MCF 10A (cell line): ENCODE data around the gene CAMTA1. TPM values are rescaled to one million over a fixed set of nuclear protein-coding genes. Genes with fewer than 3 reads are reported as not detected.

Experiments
- BruUV-seq: library from RNA; stranded (reverse); fragments of 400-500 nt; replicated peaks from 2 replicates; lab custom pipeline; 2021; lab: Mats Ljungman, UMichigan
- CTCF ChIA-PET: fragments of 300-600 bp; sonication (Branson Sonifier 250); formaldehyde crosslinking; extraction: SDS; loops from one replicate; lab custom pipeline; 2021; ENCODE audit warnings: antibody characterized with exemption, inconsistent platforms; lab: Yijun Ruan, JAX
- POLR2A ChIA-PET: fragments of 300-600, 350-650 bp; sonication (Branson Sonifier 250); formaldehyde crosslinking; extraction: SDS; loops from one replicate; lab custom pipeline; 2020; ENCODE audit warnings: antibody characterized with exemption, inconsistent platforms; lab: Yijun Ruan, JAX
- DNase-seq: peaks from one replicate; pipeline ENCODE4 v3.0.0-alpha.2; 2018; ENCODE audit not compliant: unreplicated experiment
- H3K27ac Mint-ChIP-seq: one replicate; pipeline ENCODE4 v1.8.0; 2022; ENCODE audit warnings: mild to moderate bottlenecking, low read depth, mixed read lengths; ENCODE audit not compliant: unreplicated experiment
- H3K27me3 Mint-ChIP-seq: one replicate; pipeline ENCODE4 v1.8.0; 2022; ENCODE audit warnings: mixed read lengths; ENCODE audit not compliant: insufficient read depth, unreplicated experiment
- H3K36me3 Mint-ChIP-seq: one replicate; pipeline ENCODE4 v1.8.0; 2022; ENCODE audit warnings: mild to moderate bottlenecking, moderate library complexity, mixed read lengths; ENCODE audit not compliant: insufficient read depth, unreplicated experiment
- H3K4me1 Mint-ChIP-seq: one replicate; pipeline ENCODE4 v1.8.0; 2022; ENCODE audit warnings: mixed read lengths; ENCODE audit not compliant: insufficient read depth, unreplicated experiment
- H3K4me3 Mint-ChIP-seq: one replicate; pipeline ENCODE4 v1.8.0; 2022; ENCODE audit warnings: mild to moderate bottlenecking, moderate library complexity, mixed read lengths; ENCODE audit not compliant: unreplicated experiment
- H3K9me3 Mint-ChIP-seq: one replicate; pipeline ENCODE4 v1.8.0; 2022; ENCODE audit warnings: mixed read lengths; ENCODE audit not compliant: unreplicated experiment
- intact Hi-C: fragments of 100-400 bp; cut with micrococcal nuclease; formaldehyde crosslinking; loops from 2 replicates; pipeline ENCODE4 v1.14.1; 2022
- total RNA-seq: library from RNA; stranded (reverse); gene quantifications from 2 replicates; pipeline ENCODE4 v1.2.3, GENCODE V29; 2022
- TF ChIP-seq, protein P1 (sequence below): fragments of 200-600 bp; IDR thresholded peaks from one replicate; pipeline ENCODE4 v1.8.0; 2022; ENCODE audit warnings: antibody characterized with exemption, mild to moderate bottlenecking; ENCODE audit not compliant: unreplicated experiment

The CAMTA1 gene
- total RNA-seq, 1 experiment from 2014 or later: 74.1 TPM

DNA sequence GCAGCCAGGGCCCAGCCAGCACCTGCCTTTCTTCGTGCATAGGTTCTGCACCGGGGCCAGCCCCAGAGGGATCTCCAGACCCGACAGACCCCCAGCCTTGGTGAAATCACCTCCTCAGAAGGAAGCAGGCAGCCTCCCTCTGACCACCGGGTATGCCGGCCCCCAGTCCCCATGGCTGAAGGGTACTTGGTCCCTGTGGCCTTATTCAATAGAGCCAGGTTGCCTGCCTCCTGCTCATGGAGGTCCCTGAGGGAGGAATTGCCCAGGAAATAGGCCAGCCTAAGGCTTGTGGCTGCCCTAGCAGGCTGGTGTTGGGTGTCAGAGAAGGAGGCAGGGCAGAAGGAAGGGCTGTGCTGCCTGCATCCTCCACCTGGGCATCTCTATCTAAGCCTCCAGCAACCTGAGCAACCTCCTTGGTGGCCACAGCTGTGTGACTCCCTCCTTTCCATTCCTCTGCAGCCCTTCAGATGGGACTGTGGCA is 647.7 kb downstream of the CAMTA1 start:
- H3K36me3 Mint-ChIP-seq: no peaks in the 10 kb centered on the region
- intact Hi-C loops: no loop called here
- CTCF ChIA-PET: no interaction called here
- H3K4me3 Mint-ChIP-seq: no peak overlapping the region
- DNase-seq: no peak
- no peaks in the 10 kb centered on the region for H3K9me3 Mint-ChIP-seq
- H3K27me3 Mint-ChIP-seq: no peaks in the 10 kb centered on the region
- no TSS peak for BruUV-seq
- POLR2A ChIA-PET: no interaction called here
- TF ChIP-seq, protein P1, sequence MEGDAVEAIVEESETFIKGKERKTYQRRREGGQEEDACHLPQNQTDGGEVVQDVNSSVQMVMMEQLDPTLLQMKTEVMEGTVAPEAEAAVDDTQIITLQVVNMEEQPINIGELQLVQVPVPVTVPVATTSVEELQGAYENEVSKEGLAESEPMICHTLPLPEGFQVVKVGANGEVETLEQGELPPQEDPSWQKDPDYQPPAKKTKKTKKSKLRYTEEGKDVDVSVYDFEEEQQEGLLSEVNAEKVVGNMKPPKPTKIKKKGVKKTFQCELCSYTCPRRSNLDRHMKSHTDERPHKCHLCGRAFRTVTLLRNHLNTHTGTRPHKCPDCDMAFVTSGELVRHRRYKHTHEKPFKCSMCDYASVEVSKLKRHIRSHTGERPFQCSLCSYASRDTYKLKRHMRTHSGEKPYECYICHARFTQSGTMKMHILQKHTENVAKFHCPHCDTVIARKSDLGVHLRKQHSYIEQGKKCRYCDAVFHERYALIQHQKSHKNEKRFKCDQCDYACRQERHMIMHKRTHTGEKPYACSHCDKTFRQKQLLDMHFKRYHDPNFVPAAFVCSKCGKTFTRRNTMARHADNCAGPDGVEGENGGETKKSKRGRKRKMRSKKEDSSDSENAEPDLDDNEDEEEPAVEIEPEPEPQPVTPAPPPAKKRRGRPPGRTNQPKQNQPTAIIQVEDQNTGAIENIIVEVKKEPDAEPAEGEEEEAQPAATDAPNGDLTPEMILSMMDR: no peak
- no peaks in the 10 kb centered on the region for H3K4me1 Mint-ChIP-seq
- H3K27ac Mint-ChIP-seq: no peak overlapping the region

DNA sequence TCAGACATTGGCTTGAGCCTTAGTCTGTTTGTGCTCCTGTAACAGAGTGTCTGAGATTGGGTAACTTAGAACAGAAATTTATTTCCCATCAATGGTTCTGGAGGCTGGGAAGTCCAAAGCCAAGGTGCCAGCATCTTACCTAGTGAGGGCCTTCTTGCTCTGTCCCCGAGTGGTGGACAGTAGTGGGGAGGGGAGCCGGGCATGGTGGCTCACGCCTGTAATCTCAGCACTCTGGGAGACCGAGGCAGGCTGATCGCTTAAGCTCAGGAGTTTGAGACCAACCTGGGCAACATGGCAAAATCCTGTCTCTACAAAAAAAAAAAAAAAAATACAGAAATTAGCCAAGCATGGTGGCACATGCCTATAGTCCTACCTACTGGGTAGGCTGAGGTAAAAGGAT is 649.3 kb downstream of the CAMTA1 start:
- Mint-ChIP-seq H3K4me1 (no peaks in the 10 kb centered on the region), H3K27ac (no peak overlapping the region), H3K36me3 (no peaks in the 10 kb centered on the region), H3K9me3 (no peaks in the 10 kb centered on the region), H3K27me3 (no peaks in the 10 kb centered on the region), H3K4me3 (no peak overlapping the region)
- ChIA-PET CTCF (interaction anchor here (0.6 kb wide), 3 partner anchors 9 to 41 kb away, joined by 3 read pairs; no protein-coding TSS in a partner anchor), POLR2A (no interaction called here)
- BruUV-seq: no TSS peak
- TF ChIP-seq, protein P1: no peak
- DNase-seq: no peak
- intact Hi-C loops: no loop called here

DNA sequence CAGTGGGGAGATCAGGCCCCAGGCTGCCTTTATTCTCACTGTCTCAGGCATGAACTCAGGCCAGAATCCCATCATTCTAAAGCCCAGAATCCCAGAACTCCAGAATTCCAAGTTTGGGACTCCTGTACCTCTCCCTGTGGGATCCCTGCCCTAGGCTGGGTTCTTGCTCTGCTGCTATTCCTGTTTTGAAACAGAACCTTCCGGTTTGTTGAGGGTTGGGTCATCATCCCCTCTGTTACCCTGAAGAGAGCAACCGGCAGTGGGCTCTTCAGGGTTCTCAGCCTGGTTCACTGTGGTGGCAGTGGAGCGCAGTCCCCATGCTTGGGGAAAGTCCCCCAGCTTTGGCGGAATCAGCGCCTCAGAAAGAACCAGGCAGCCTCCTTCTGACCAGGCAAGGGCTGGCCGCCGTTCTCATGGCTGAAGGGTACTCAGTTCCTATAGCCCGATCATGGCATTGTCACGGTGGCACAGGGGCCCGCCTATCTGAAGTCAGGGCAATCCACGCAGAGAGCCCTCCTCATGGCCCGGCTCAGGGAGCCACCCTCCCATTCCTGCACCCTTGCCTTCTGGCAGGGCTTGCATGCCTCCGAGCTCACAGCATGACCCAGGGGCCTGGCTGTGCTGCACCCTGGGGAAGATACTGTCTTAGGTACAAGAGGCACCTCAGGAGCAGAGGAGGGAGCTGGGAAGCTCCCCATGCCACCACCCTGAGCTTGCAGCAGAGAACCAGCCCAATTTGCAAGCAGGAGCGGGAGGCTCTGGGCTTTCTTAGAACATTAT is 650.2 kb downstream of the CAMTA1 start:
- no TSS peak for BruUV-seq
- ChIA-PET POLR2A (no interaction called here), CTCF (interaction anchor here (0.6 to 0.7 kb wide), 3 partner anchors 22 to 231 kb away, joined by 3 read pairs; no protein-coding TSS in a partner anchor)
- H3K4me3 Mint-ChIP-seq: no peak overlapping the region
- DNase-seq: no peak
- no peaks in the 10 kb centered on the region for H3K4me1 Mint-ChIP-seq
- intact Hi-C loops: no loop called here
- H3K27ac Mint-ChIP-seq: no peak overlapping the region
- H3K9me3 Mint-ChIP-seq: no peaks in the 10 kb centered on the region
- TF ChIP-seq, protein P1: no peak
- no peaks in the 10 kb centered on the region for H3K36me3 Mint-ChIP-seq
- no peaks in the 10 kb centered on the region for H3K27me3 Mint-ChIP-seq

DNA sequence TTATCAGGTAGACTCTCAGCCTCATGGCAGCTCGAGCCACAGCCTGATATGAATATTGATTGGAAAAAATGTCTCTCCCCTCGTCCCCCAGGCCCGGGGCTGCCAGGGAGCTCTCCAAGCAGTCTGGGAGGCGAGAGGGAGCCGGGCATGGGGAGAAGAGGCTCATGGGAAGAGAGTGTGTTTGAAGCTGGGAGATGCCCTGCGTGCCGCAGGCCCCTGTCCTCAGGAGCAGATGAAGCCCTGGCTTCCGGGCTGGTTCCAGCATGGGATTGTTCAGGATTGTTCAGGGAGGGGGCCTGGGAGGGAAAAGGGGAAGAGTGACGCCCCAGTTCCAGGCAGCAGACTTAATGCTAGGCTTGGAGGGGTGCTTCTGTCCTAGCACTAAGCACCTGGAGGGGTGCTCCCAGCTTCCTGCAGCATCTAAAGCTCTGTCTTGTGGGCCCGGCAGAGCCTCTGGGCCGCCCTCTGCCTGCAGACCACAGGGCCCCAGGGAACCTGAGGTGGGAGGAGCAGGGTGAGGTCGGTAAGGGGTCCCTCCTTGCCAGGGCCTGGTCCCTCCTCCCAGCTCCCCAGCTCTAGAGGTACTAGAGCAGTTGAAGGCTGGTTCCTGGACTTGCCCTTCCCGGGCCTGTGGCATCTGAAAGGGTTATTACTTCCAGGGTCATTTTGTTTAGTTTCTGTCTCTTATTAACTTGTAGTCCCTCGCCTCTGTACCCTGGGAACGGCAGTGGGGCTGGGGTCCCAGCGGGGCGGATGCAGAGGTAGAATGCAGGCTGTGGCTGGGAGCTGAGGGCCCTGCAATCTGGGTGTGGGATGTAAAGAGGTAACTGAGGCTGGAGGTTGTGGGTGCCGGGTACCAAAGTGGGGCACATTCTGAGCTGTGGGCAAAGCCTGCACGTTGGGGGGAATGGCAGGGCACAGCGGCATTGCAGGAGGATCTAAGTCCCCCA is 651.1 kb downstream of the CAMTA1 start:
- Mint-ChIP-seq H3K27ac (no peak overlapping the region), H3K27me3 (no peaks in the 10 kb centered on the region), H3K4me1 (no peaks in the 10 kb centered on the region), H3K4me3 (no peak overlapping the region), H3K9me3 (no peaks in the 10 kb centered on the region), H3K36me3 (no peaks in the 10 kb centered on the region)
- no TSS peak for BruUV-seq
- DNase-seq: no peak
- CTCF ChIA-PET: no interaction called here
- TF ChIP-seq, protein P1: no peak
- POLR2A ChIA-PET: no interaction called here
- intact Hi-C loops: no loop called here
